H1 (cell line): ENCODE measurements around the gene ACTR3C. TPM values are rescaled to one million over a fixed set of nuclear protein-coding genes. Genes with fewer than 3 reads are reported as not detected.

Source experiments
- CTCF ChIA-PET: fragments of 300-600 bp; sonication (Branson Sonifier 250); formaldehyde crosslinking; loops from one replicate; lab custom pipeline; 2021; ENCODE audit not compliant: partially characterized antibody; lab: Charles Lee
- POLR2A ChIA-PET: fragments of 300-600 bp; sonication (Branson Sonifier 250); formaldehyde crosslinking; loops from one replicate; lab custom pipeline; 2021; ENCODE audit warnings: inconsistent platforms; ENCODE audit not compliant: partially characterized antibody; lab: Charles Lee
- DNase-seq, 2 experiments: peaks; one replicate each; pipeline versions ENCODE4 v3.0.0 to v3.0.0-alpha.2; 2010 to 2022; ENCODE audit warnings: low spot score in 2 of 2, low read depth in 1 of 2, mixed read lengths in 1 of 2
- FAIRE-seq: peaks from 2 replicates; lab custom pipeline; 2011; peaks lifted over from hg19 to GRCh38; lab: Jason Lieb, UNC
- H2AFZ ChIP-seq: 2 replicates; pipeline ENCODE4 v1.8.1; 2012; ENCODE audit warnings: low read length, inconsistent platforms
- H2AK5ac ChIP-seq: 2 replicates; pipeline ENCODE4 v1.6.1; 2013; ENCODE audit warnings: low read depth, low read length
- H2BK120ac ChIP-seq: replicated peaks from 2 replicates; pipeline ENCODE3; 2013; ENCODE audit warnings: low read depth, low read length, inconsistent platforms
- H2BK12ac ChIP-seq: 2 replicates; pipeline ENCODE4 v1.6.1; 2013; ENCODE audit warnings: low read depth, low read length
- H2BK15ac ChIP-seq: 2 replicates; pipeline ENCODE4 v1.6.1; 2013; ENCODE audit warnings: low read length
- H2BK20ac ChIP-seq: 2 replicates; pipeline ENCODE4 v1.6.1; 2013; ENCODE audit warnings: low read length
- H2BK5ac ChIP-seq: 2 replicates; pipeline ENCODE4 v1.6.1; 2013; ENCODE audit warnings: low read depth, low read length
- H3K14ac ChIP-seq: 2 replicates; pipeline ENCODE4 v1.6.1; 2013; ENCODE audit warnings: inconsistent platforms; ENCODE audit not compliant: insufficient read length
- H3K18ac ChIP-seq: 2 replicates; pipeline ENCODE4 v1.6.1; 2013; ENCODE audit warnings: low read length; ENCODE audit errors: extremely low read depth
- H3K23ac ChIP-seq: 2 replicates; pipeline ENCODE4 v1.6.1; 2013; ENCODE audit warnings: inconsistent platforms; ENCODE audit not compliant: insufficient read length
- H3K23me2 ChIP-seq: 2 replicates; pipeline ENCODE4 v1.6.1; 2013; ENCODE audit warnings: low read depth, low read length
- H3K27ac ChIP-seq: 2 replicates; pipeline ENCODE4 v1.6.1; 2011; ENCODE audit warnings: low read depth, low read length, inconsistent platforms
- H3K27me3 ChIP-seq, 4 experiments: replicated peaks in 1 of 4; 1 replicate in 1 of 4; 2 replicates in 3 of 4; pipeline versions ENCODE4 v1.6.1 to v1.8.1; 2011 to 2013; ENCODE audit warnings: low read length in 3 of 4, mild to moderate bottlenecking in 3 of 4, inconsistent platforms in 2 of 4, mixed read lengths in 2 of 4, moderate library complexity in 1 of 4; ENCODE audit not compliant: control insufficient read depth in 3 of 4, insufficient read depth in 3 of 4; ENCODE audit errors: extremely low read depth in 1 of 4
- H3K36me3 ChIP-seq, 4 experiments: 2 replicates each; pipeline versions ENCODE4 v1.6.1 to v1.8.1; 2011 to 2013; ENCODE audit warnings: mild to moderate bottlenecking in 4 of 4, low read length in 3 of 4, moderate library complexity in 2 of 4, control low read depth in 1 of 4, inconsistent platforms in 1 of 4; ENCODE audit not compliant: insufficient read depth in 4 of 4, control insufficient read depth in 2 of 4
- H3K4ac ChIP-seq: replicated peaks from 2 replicates; pipeline ENCODE3; 2013; ENCODE audit warnings: low read length, low read depth, mixed read lengths, inconsistent platforms; ENCODE audit not compliant: insufficient read length
- H3K4me1 ChIP-seq, 4 experiments: replicated peaks in 1 of 4; 1 replicate in 1 of 4; 2 replicates in 3 of 4; pipeline versions ENCODE4 v1.6.1 to v1.8.1; 2011 to 2013; ENCODE audit warnings: low read length in 3 of 4, inconsistent platforms in 2 of 4, mixed read lengths in 1 of 4; ENCODE audit not compliant: insufficient read depth in 4 of 4, control insufficient read depth in 3 of 4
- H3K4me2 ChIP-seq, 2 experiments: 2 replicates each; pipeline versions ENCODE4 v1.6.1 to v1.8.1; 2011 to 2013; ENCODE audit warnings: low read depth in 2 of 2, low read length in 2 of 2, control low read depth in 1 of 2, inconsistent platforms in 1 of 2, mild to moderate bottlenecking in 1 of 2; ENCODE audit not compliant: insufficient read depth in 1 of 2
- H3K4me3 ChIP-seq, 4 experiments: fragments of 200-600, 300-600 bp in 1 of 4; sonication (generic), shearing (Covaris generic), sonication (Bioruptor Twin) in 1 of 4; 2 replicates each; pipeline versions ENCODE4 v1.5.1 to v1.8.1; 2011 to 2016; ENCODE audit warnings: low read length in 4 of 4, low read depth in 3 of 4, control low read depth in 2 of 4, inconsistent platforms in 2 of 4, mild to moderate bottlenecking in 2 of 4, mixed read lengths in 1 of 4, moderate library complexity in 1 of 4; ENCODE audit not compliant: insufficient read depth in 2 of 4; ENCODE audit errors: extremely low read depth in 1 of 4
- H3K56ac ChIP-seq: replicated peaks from 2 replicates; pipeline ENCODE3; 2013; ENCODE audit warnings: low read depth, mild to moderate bottlenecking, mixed read lengths, low read length, inconsistent platforms; ENCODE audit not compliant: insufficient read length
- H3K79me1 ChIP-seq: 2 replicates; pipeline ENCODE4 v1.6.1; 2013; ENCODE audit warnings: low read depth, low read length, control low read depth
- H3K79me2 ChIP-seq, 2 experiments: 2 replicates each; pipeline versions ENCODE4 v1.6.1 to v1.8.1; 2012 to 2013; ENCODE audit warnings: low read length in 2 of 2, mild to moderate bottlenecking in 2 of 2, inconsistent platforms in 1 of 2; ENCODE audit not compliant: insufficient read depth in 2 of 2, control insufficient read depth in 1 of 2
- H3K9ac ChIP-seq, 4 experiments: replicated peaks in 1 of 4; 1 replicate in 1 of 4; 2 replicates in 3 of 4; pipeline versions ENCODE4 v1.6.1 to v1.8.1; 2011 to 2013; ENCODE audit warnings: low read depth in 3 of 4, low read length in 3 of 4, control low read depth in 2 of 4, mild to moderate bottlenecking in 2 of 4, moderate library complexity in 2 of 4, inconsistent platforms in 1 of 4; ENCODE audit errors: extremely low read depth in 1 of 4
- H3K9me3 ChIP-seq, 2 experiments: 2 replicates each; pipeline versions ENCODE4 v1.6.1 to v1.8.1; 2012 to 2013; ENCODE audit warnings: mild to moderate bottlenecking in 2 of 2, moderate library complexity in 2 of 2, control low read depth in 1 of 2, inconsistent platforms in 1 of 2, low read depth in 1 of 2, low read length in 1 of 2, mixed read lengths in 1 of 2; ENCODE audit not compliant: insufficient read depth in 2 of 2
- H4K20me1 ChIP-seq, 2 experiments: replicated peaks in 1 of 2; 2 replicates each; pipeline versions ENCODE3 to v1.8.1; 2011 to 2013; ENCODE audit warnings: inconsistent platforms in 2 of 2, low read length in 2 of 2, mild to moderate bottlenecking in 1 of 2; ENCODE audit not compliant: insufficient read depth in 2 of 2, control insufficient read depth in 1 of 2
- H4K5ac ChIP-seq: 2 replicates; pipeline ENCODE4 v1.6.1; 2013; ENCODE audit warnings: low read length, low read depth, mixed read lengths, inconsistent platforms; ENCODE audit not compliant: insufficient read length
- H4K8ac ChIP-seq: 2 replicates; pipeline ENCODE4 v1.8.0; 2013; ENCODE audit warnings: mild to moderate bottlenecking, moderate library complexity, low read length, inconsistent platforms; ENCODE audit not compliant: insufficient read depth; ENCODE audit errors: extremely low read depth
- H4K91ac ChIP-seq: replicated peaks from 2 replicates; pipeline ENCODE3; 2013; ENCODE audit warnings: low read length, mixed read lengths, inconsistent platforms; ENCODE audit not compliant: insufficient read length
- BCL11A ChIP-seq, 2 experiments: IDR thresholded peaks; one replicate each; pipeline ENCODE4 v1.6.1; 2011; ENCODE audit warnings: low read depth in 2 of 2, low read length in 2 of 2, mild to moderate bottlenecking in 2 of 2
- CHD1 ChIP-seq: IDR thresholded peaks from 2 replicates; pipeline ENCODE4 v1.6.1; 2012; ENCODE audit warnings: low read depth, low read length, improper control_type of control experiment
- EGR1 ChIP-seq: IDR thresholded peaks from 2 replicates; pipeline ENCODE4 v1.6.1; 2011; ENCODE audit warnings: low read depth, low read length, borderline replicate concordance
- EZH2 ChIP-seq: fragments of 200-600 bp; sonication (generic); IDR thresholded peaks from 2 replicates; pipeline ENCODE4 v1.7.1; 2012; ENCODE audit warnings: low read depth, mild to moderate bottlenecking, moderate library complexity, low read length, inconsistent platforms; ENCODE audit not compliant: severe bottlenecking
- FOSL1 ChIP-seq: IDR thresholded peaks from 2 replicates; pipeline ENCODE4 v1.6.1; 2011; ENCODE audit warnings: mild to moderate bottlenecking, low read depth, low read length, moderate library complexity; ENCODE audit not compliant: insufficient read depth
- HDAC6 ChIP-seq: IDR thresholded peaks from one replicate; pipeline ENCODE4 v1.7.1; 2012; ENCODE audit warnings: low read depth, mild to moderate bottlenecking, inconsistent platforms, low read length, moderate library complexity
- JUN ChIP-seq: IDR thresholded peaks from 2 replicates; pipeline ENCODE4 v1.6.1; 2011; ENCODE audit warnings: low read depth, mild to moderate bottlenecking, improper control_type of control experiment, low read length
- NANOG ChIP-seq: IDR thresholded peaks from 2 replicates; pipeline ENCODE4 v1.6.1; 2011; ENCODE audit warnings: low read length, low read depth, mild to moderate bottlenecking, inconsistent platforms; ENCODE audit not compliant: insufficient read depth, poor library complexity, severe bottlenecking
- RFX5 ChIP-seq: IDR thresholded peaks from 2 replicates; pipeline ENCODE4 v1.6.1; 2011; ENCODE audit warnings: low read depth, low read length, improper control_type of control experiment, borderline replicate concordance
- RXRA ChIP-seq: IDR thresholded peaks from 2 replicates; pipeline ENCODE4 v1.6.1; 2011; ENCODE audit warnings: low read depth, mild to moderate bottlenecking, low read length, moderate library complexity; ENCODE audit not compliant: insufficient read depth
- TAF1 ChIP-seq: IDR thresholded peaks from 2 replicates; pipeline ENCODE4 v1.6.1; 2011; ENCODE audit warnings: mild to moderate bottlenecking, low read depth, low read length
- TAF7 ChIP-seq: optimal IDR thresholded peaks from 2 replicates; pipeline ENCODE3; 2011; ENCODE audit warnings: low read depth, mild to moderate bottlenecking, inconsistent platforms, low read length, moderate library complexity, borderline replicate concordance
- WGBS, 2 experiments: shearing (Covaris generic) in 1 of 2; methylation state at CpG; one replicate each; pipeline versions ENCODE4 v1.1.6 to v1.1.7; 2013 to 2015; ENCODE audit warnings: low lambda C conversion rate in 2 of 2, mixed read lengths in 2 of 2, inconsistent platforms in 1 of 2, low coverage in 1 of 2, missing lambda C conversion rate in 1 of 2; ENCODE audit not compliant: insufficient replicate concordance in 2 of 2, insufficient coverage in 1 of 2, insufficient read length in 1 of 2; ENCODE audit errors: extremely low coverage in 1 of 2, missing lambda C conversion rate in 1 of 2; 5-methylcytosine and 5-hydroxymethylcytosine counted together
- polyA plus RNA-seq, 7 experiments: library from polyadenylated mRNA; depleted of rRNA in 3 of 7; stranded (reverse) in 5 of 7; unstranded in 2 of 7; fragments of >200 nt in 5 of 7; fragments of 200-250 nt in 2 of 7; gene quantifications; 1 replicate in 5 of 7; 2 replicates in 1 of 7; 4 replicates in 1 of 7; pipeline versions ENCODE4 v1.2.1 to v1.2.3, GENCODE V29; 2011 to 2013; ENCODE audit warnings: missing spikeins in 2 of 7, mixed read lengths in 2 of 7
- total RNA-seq: library from RNA; stranded (reverse); fragmentation: NEBNext Ultra II Directional; extraction: Animal tissue kit (Norgen Biotek cat#: 25700); gene quantifications from 2 replicates; pipeline ENCODE4 v1.2.1, GENCODE V29; 2021
- TF ChIP-seq, protein P1 (sequence below): IDR thresholded peaks from 2 replicates; pipeline ENCODE4 v1.6.1; 2012; ENCODE audit warnings: inconsistent platforms

The ACTR3C gene
- total and polyA plus RNA-seq, 2 of the 8 experiments (the other 6 are each of a cell fraction or from before 2014, with no cell fraction given), result 1.5 TPM; not detected in 1

DNA sequence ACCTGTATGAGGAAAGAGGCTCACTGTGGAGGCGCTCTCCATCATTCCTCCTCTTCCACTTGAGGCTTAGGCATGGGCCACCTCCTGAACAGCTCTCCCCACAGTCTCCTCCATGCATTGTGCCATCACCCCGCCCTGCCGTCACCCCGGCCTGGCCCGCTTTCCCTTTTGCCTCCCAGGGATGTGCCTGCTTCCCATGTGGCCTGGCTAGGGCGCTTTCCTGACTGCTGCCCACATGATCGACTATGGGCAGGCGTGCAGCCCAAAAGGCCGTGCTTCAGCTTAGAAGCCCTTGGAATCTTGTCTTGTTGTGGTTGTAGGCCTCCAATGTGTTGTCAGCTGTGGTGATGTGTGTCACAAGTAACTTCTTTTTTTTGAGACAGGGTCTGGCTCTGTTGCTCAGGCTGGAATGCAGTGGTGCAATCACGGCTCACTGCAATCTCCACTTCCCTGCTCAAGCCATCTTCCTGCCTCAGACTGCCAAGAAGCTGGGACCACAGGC is 1.8 kb upstream of the ACTR3C start:
- no peak overlapping the region for H3K27ac ChIP-seq
- no peak overlapping the region for H3K4me3 ChIP-seq
- no peak overlapping the region for H3K14ac ChIP-seq
- peaks cover 0 to 2% (median 0%) of the 10 kb centered on the region in 4 experiments; a peak in 3 of 7 replicates for H3K27me3 ChIP-seq
- peak overlapping the region; percentile 44; the same call in 1 of the 2 replicates for H2BK12ac ChIP-seq
- H4K20me1 ChIP-seq, result no peaks in the 10 kb centered on the region
- DNase-seq (no peak), FAIRE-seq (no peak)
- H4K8ac ChIP-seq, result no peak overlapping the region
- no peak overlapping the region for H3K4ac ChIP-seq
- H4K91ac ChIP-seq, result no peak overlapping the region
- CTCF ChIA-PET, result interaction anchor here (0.6 to 1.3 kb wide), 4 partner anchors 10 to 81 kb away, joined by 3 read pairs; no protein-coding TSS in a partner anchor
- no peak overlapping the region for H2BK5ac ChIP-seq
- 0 out of 2 replicates have a peak, but pooled peaks cover 1% of the 10 kb centered on the region for H3K23me2 ChIP-seq
- H3K36me3 ChIP-seq, result peaks cover 3 to 6% (median 6%) of the 10 kb centered on the region in 4 experiments; a peak in 4 of 8 replicates
- no peak overlapping the region for H3K56ac ChIP-seq
- H2AFZ ChIP-seq, result no peak overlapping the region
- peaks cover 16 to 27% (median 24%) of the 10 kb centered on the region in 4 experiments for H3K4me1 ChIP-seq
- H3K9me3 ChIP-seq, result no peaks in the 10 kb centered on the region
- H2BK20ac ChIP-seq, result no peak overlapping the region
- H3K79me1 ChIP-seq, result peaks cover 2% of the 10 kb centered on the region; the same call in 1 of the 2 replicates
- H3K23ac ChIP-seq, result no peak overlapping the region
- H3K18ac ChIP-seq, result no peak overlapping the region
- H2AK5ac ChIP-seq, result peak overlapping the region; percentile 54; the same call in 1 of the 2 replicates
- H3K79me2 ChIP-seq, result peaks cover 0 to 15% of the 10 kb centered on the region in 2 experiments; a peak in 1 of 4 replicates
- H3K9ac ChIP-seq, result no peak overlapping the region
- WGBS, 2 experiments, result 95% methylated on average over 10 of the region's 10 CpGs; no CpG with 5 or more reads in 1 of the 2 experiments
- no peak overlapping the region for H2BK120ac ChIP-seq
- peak overlapping the region in 1 of 2 experiments; percentile 84; a peak in 1 of 4 replicates for H3K4me2 ChIP-seq
- H4K5ac ChIP-seq, result no peak overlapping the region
- no peak overlapping the region for H2BK15ac ChIP-seq
- POLR2A ChIA-PET, result interaction anchor here (1.0 to 2.8 kb wide), 2 partner anchors 11 to 58 kb away, joined by 3 to 12 read pairs; no protein-coding TSS in a partner anchor
- TF ChIP-seq RFX5 (no peak), HDAC6 (no peak), RXRA (no peak), EZH2 (no peak), BCL11A (IDR thresholded peaks at IDR 0.05; ENCODE audit: low read depth in 2 of 2, low read length in 2 of 2) (no peak), CHD1 (no peak), FOSL1 (no peak), TAF7 (no peak), NANOG (no peak), EGR1 (no peak), JUN (no peak), TAF1 (no peak)
- TF ChIP-seq, protein P1, sequence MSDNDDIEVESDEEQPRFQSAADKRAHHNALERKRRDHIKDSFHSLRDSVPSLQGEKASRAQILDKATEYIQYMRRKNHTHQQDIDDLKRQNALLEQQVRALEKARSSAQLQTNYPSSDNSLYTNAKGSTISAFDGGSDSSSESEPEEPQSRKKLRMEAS, result no peak
